IMR-90 (cell line): ENCODE data around the gene DCHS2. TPM values are rescaled to one million over a fixed set of nuclear protein-coding genes. Genes with fewer than 3 reads are reported as not detected.

Experiments
- ATAC-seq: fragments of 200-7000 bp; cut with Tn5 transposase; 2 replicates; pipeline ENCODE4 v1.9.1; 2020; ENCODE audit warnings: low read depth, mild to moderate bottlenecking, moderate library complexity
- BruUV-seq: library from RNA; stranded (reverse); fragments of 400-500 nt; replicated peaks from 2 replicates; lab custom pipeline; 2021; lab: Mats Ljungman, UMichigan
- CTCF ChIA-PET: fragments of 300-600 bp; formaldehyde crosslinking; extraction: SDS; loops from one replicate; lab custom pipeline; 2021; ENCODE audit warnings: antibody characterized with exemption; lab: Yijun Ruan, JAX
- POLR2A ChIA-PET: fragments of 300-600 bp; sonication (Branson Sonifier 250); formaldehyde crosslinking; loops from one replicate; lab custom pipeline; 2022; ENCODE audit warnings: antibody characterized with exemption; ENCODE audit not compliant: unreplicated experiment; lab: Charles Lee
- DNase-seq: peaks from one replicate; pipeline ENCODE4 v3.0.0; 2013
- H2AFZ ChIP-seq: replicated peaks from 2 replicates; pipeline ENCODE3; 2013; ENCODE audit warnings: low read length, mild to moderate bottlenecking; ENCODE audit not compliant: poor library complexity
- H2AK5ac ChIP-seq: 2 replicates; pipeline ENCODE4 v1.6.1; 2013; ENCODE audit warnings: low read depth, low read length, inconsistent platforms
- H2AK9ac ChIP-seq: replicated peaks from 2 replicates; pipeline ENCODE3; 2013; ENCODE audit warnings: mild to moderate bottlenecking, low read depth, low read length, moderate library complexity; ENCODE audit not compliant: poor library complexity
- H2BK120ac ChIP-seq: 2 replicates; pipeline ENCODE4 v1.6.1; 2013; ENCODE audit warnings: low read depth, low read length, inconsistent platforms
- H2BK15ac ChIP-seq: 3 replicates; pipeline ENCODE4 v1.6.1; 2013; ENCODE audit warnings: low read depth, low read length, inconsistent platforms
- H2BK20ac ChIP-seq: 2 replicates; pipeline ENCODE4 v1.6.1; 2013; ENCODE audit warnings: low read depth, mild to moderate bottlenecking, inconsistent platforms, low read length, moderate library complexity
- H2BK5ac ChIP-seq: 2 replicates; pipeline ENCODE4 v1.6.1; 2013; ENCODE audit warnings: mild to moderate bottlenecking, low read depth, low read length, inconsistent platforms; ENCODE audit not compliant: poor library complexity, severe bottlenecking
- H3K14ac ChIP-seq: replicated peaks from 2 replicates; pipeline ENCODE4 v1.6.1; 2013; ENCODE audit warnings: low read depth, low read length, inconsistent platforms
- H3K18ac ChIP-seq: 2 replicates; pipeline ENCODE4 v1.6.1; 2013; ENCODE audit warnings: low read depth, low read length, control low read depth
- H3K23ac ChIP-seq: 2 replicates; pipeline ENCODE4 v1.6.1; 2013; ENCODE audit warnings: low read depth, low read length, inconsistent platforms
- H3K27ac ChIP-seq: 2 replicates; pipeline ENCODE4 v1.5.1; 2013; ENCODE audit warnings: mild to moderate bottlenecking, control low read depth, low read length; ENCODE audit not compliant: insufficient read depth
- H3K27me3 ChIP-seq: 2 replicates; pipeline ENCODE4 v1.6.1; 2013; ENCODE audit warnings: low read length; ENCODE audit not compliant: control insufficient read depth, insufficient read depth
- H3K36me3 ChIP-seq: 2 replicates; pipeline ENCODE4 v1.6.1; 2013; ENCODE audit warnings: low read length, mixed read lengths; ENCODE audit not compliant: control insufficient read depth, insufficient read depth
- H3K4ac ChIP-seq: 2 replicates; pipeline ENCODE4 v1.6.1; 2013; ENCODE audit warnings: low read depth, low read length, inconsistent platforms
- H3K4me1 ChIP-seq: 2 replicates; pipeline ENCODE4 v1.6.1; 2013; ENCODE audit warnings: low read length, mixed read lengths; ENCODE audit not compliant: control insufficient read depth, insufficient read depth
- H3K4me2 ChIP-seq: 2 replicates; pipeline ENCODE4 v1.6.1; 2013; ENCODE audit warnings: low read depth, mild to moderate bottlenecking, control low read depth, low read length, moderate library complexity
- H3K4me3 ChIP-seq: 2 replicates; pipeline ENCODE4 v1.5.1; 2013; ENCODE audit warnings: low read depth, mild to moderate bottlenecking, control low read depth, low read length, moderate library complexity; ENCODE audit not compliant: insufficient read depth
- H3K56ac ChIP-seq: 2 replicates; pipeline ENCODE4 v1.6.1; 2013; ENCODE audit warnings: low read length, inconsistent platforms; ENCODE audit not compliant: insufficient read depth; ENCODE audit errors: extremely low read depth
- H3K79me1 ChIP-seq, 2 experiments: 2 replicates each; pipeline ENCODE4 v1.6.1; 2013; ENCODE audit warnings: low read length in 2 of 2, inconsistent platforms in 1 of 2, low read depth in 1 of 2
- H3K9ac ChIP-seq: 2 replicates; pipeline ENCODE4 v1.6.1; 2013; ENCODE audit warnings: low read depth, low read length, control low read depth
- H3K9me1 ChIP-seq: 2 replicates; pipeline ENCODE4 v1.6.1; 2013; ENCODE audit warnings: low read length, inconsistent platforms; ENCODE audit not compliant: insufficient read depth
- H3K9me3 ChIP-seq: 2 replicates; pipeline ENCODE4 v1.6.1; 2013; ENCODE audit warnings: low read length; ENCODE audit not compliant: control insufficient read depth, insufficient read depth
- H4K20me1 ChIP-seq: 2 replicates; pipeline ENCODE4 v1.6.1; 2013; ENCODE audit warnings: low read length, inconsistent platforms; ENCODE audit not compliant: insufficient read depth
- H4K5ac ChIP-seq: 2 replicates; pipeline ENCODE4 v1.6.1; 2013; ENCODE audit warnings: mild to moderate bottlenecking, low read depth, low read length, control low read depth
- H4K8ac ChIP-seq, 2 experiments: 2 replicates each; pipeline ENCODE4 v1.6.1; 2013; ENCODE audit warnings: low read depth in 2 of 2, low read length in 2 of 2, control low read depth in 1 of 2, inconsistent platforms in 1 of 2
- H4K91ac ChIP-seq: 2 replicates; pipeline ENCODE4 v1.6.1; 2013; ENCODE audit warnings: low read depth, low read length, inconsistent platforms; ENCODE audit not compliant: insufficient read depth
- CTCF ChIP-seq: conservative IDR thresholded peaks from 2 replicates; pipeline ENCODE4 v1.5.1; 2012; ENCODE audit warnings: mild to moderate bottlenecking, low read depth, low read length, improper control_type of control experiment
- MAZ ChIP-seq: IDR thresholded peaks from 2 replicates; pipeline ENCODE4 v1.6.1; 2012; ENCODE audit warnings: low read depth, mild to moderate bottlenecking, low read length, improper control_type of control experiment, moderate library complexity, borderline replicate concordance
- POLR2A ChIP-seq: IDR thresholded peaks from 2 replicates; pipeline ENCODE4 v1.6.1; 2012; ENCODE audit warnings: mild to moderate bottlenecking, low read depth, low read length
- RAD21 ChIP-seq: IDR thresholded peaks from 2 replicates; pipeline ENCODE4 v1.6.1; 2012; ENCODE audit warnings: low read length, improper control_type of control experiment
- RCOR1 ChIP-seq: IDR thresholded peaks from 2 replicates; pipeline ENCODE4 v1.6.1; 2012; ENCODE audit warnings: mild to moderate bottlenecking, low read length, improper control_type of control experiment; ENCODE audit not compliant: insufficient replicate concordance
- RFX5 ChIP-seq: IDR thresholded peaks from 2 replicates; pipeline ENCODE4 v1.8.0; 2012; ENCODE audit warnings: low read depth, mild to moderate bottlenecking, low read length, moderate library complexity
- SMC3 ChIP-seq: fragments of 150-350 bp; IDR thresholded peaks from 2 replicates; pipeline ENCODE4 v1.6.1; 2016; ENCODE audit warnings: low read depth, mild to moderate bottlenecking, antibody characterized with exemption, low read length, moderate library complexity
- WGBS, 2 experiments: methylation state at CpG; one replicate each; pipeline versions ENCODE4 v1.1.5 to v1.1.7; 2013; ENCODE audit warnings: missing lambda C conversion rate in 2 of 2; ENCODE audit not compliant: insufficient read length in 1 of 2; ENCODE audit errors: extremely low coverage in 2 of 2; 5-methylcytosine and 5-hydroxymethylcytosine counted together
- dilution Hi-C: fragments of 300-500 bp; cut with HindIII; formaldehyde crosslinking; loops from one replicate; pipeline ENCODE4 v1.14.3; 2018; ENCODE audit warnings: low sequenced_read_pairs; ENCODE audit not compliant: unreplicated experiment
- in situ Hi-C: fragments of 300-500 bp; cut with MboI; formaldehyde crosslinking; loops from 3 replicates; pipeline ENCODE4 v1.14.3; 2019; ENCODE audit warnings: low sequenced_read_pairs, inconsistent platforms, mixed read lengths
- intact Hi-C: fragments of 100-400 bp; cut with micrococcal nuclease; formaldehyde crosslinking; loops from 2 replicates; pipeline ENCODE4 v1.10.0; 2022
- polyA plus RNA-seq, 3 experiments: library from polyadenylated mRNA; depleted of rRNA; stranded (reverse); fragments of >200 nt; gene quantifications; 2 replicates each; pipeline ENCODE4 v1.2.3, GENCODE V29; 2012; ENCODE audit warnings: low replicate concordance in 1 of 3
- total RNA-seq: library from RNA; depleted of rRNA; stranded (reverse); fragments of >200 nt; gene quantifications from 2 replicates; pipeline ENCODE4 v1.2.3, GENCODE V29; 2012

DCHS2 gene
- total and polyA plus RNA-seq, 2 of the 4 experiments (the other 2 are of a cell fraction), result not detected

- POLR2A ChIA-PET, result no interaction called here
Observed at GRCh38 chr4:154476232-154476631, 15.4 kb downstream of the DCHS2 start.

More at GRCh38 chr4:154476232-154476631, 15.4 kb downstream of the DCHS2 start:
- Histone ChIP-seq H2BK15ac (no peak overlapping the region), H2AK5ac (no peak overlapping the region), H3K56ac (no peak overlapping the region), H2BK20ac (no peak overlapping the region), H2AFZ (no peak overlapping the region), H3K14ac (no peak overlapping the region), H3K4me1 (no peaks in the 10 kb centered on the region), H3K9me1 (no peaks in the 10 kb centered on the region), H3K27ac (no peak overlapping the region), H4K20me1 (no peaks in the 10 kb centered on the region), H3K9me3 (no peaks in the 10 kb centered on the region), H3K4ac (no peak overlapping the region), H3K79me1 (no peaks in the 10 kb centered on the region), H4K91ac (no peak overlapping the region), H3K18ac (no peak overlapping the region), H2AK9ac (no peak overlapping the region), H3K23ac (no peak overlapping the region), H4K8ac (no peak overlapping the region), H4K5ac (no peak overlapping the region), H3K4me2 (no peak overlapping the region), H3K36me3 (no peaks in the 10 kb centered on the region), H2BK120ac (no peak overlapping the region), H2BK5ac (no peak overlapping the region), H3K4me3 (no peak overlapping the region), H3K9ac (no peak overlapping the region), H3K27me3 (no peaks in the 10 kb centered on the region)
- no CpG with 5 or more reads among the region's 1 CpG for WGBS, 2 experiments
- DNase-seq (no peak), ATAC-seq (no peak)
- no TSS peak for BruUV-seq
- in situ Hi-C loops, result no loop called here
- CTCF ChIA-PET, result no interaction called here
- TF ChIP-seq SMC3 (no peak), POLR2A (no peak), MAZ (no peak), RFX5 (no peak), CTCF (no peak), RAD21 (no peak), RCOR1 (no peak)
- dilution Hi-C loops, result no loop called here
- intact Hi-C loops, result no loop called here
